ENCODE data around the gene DGKQ.

Gene DGKQ

GRCh38 chr4:995311-996026, 22.1 kb upstream of the DGKQ start:
- no peak for DNase-seq

GRCh38 chr4:993111-994029, 20.0 kb upstream of the DGKQ start, which contains the start of gene SLC26A1:
Gene SLC26A1, minus strand, starts transcription at chr4:993404. Its CDS starts 1,701 bp downstream, at chr4:991703.
- DNase-seq: peak; percentile 94

DNA sequence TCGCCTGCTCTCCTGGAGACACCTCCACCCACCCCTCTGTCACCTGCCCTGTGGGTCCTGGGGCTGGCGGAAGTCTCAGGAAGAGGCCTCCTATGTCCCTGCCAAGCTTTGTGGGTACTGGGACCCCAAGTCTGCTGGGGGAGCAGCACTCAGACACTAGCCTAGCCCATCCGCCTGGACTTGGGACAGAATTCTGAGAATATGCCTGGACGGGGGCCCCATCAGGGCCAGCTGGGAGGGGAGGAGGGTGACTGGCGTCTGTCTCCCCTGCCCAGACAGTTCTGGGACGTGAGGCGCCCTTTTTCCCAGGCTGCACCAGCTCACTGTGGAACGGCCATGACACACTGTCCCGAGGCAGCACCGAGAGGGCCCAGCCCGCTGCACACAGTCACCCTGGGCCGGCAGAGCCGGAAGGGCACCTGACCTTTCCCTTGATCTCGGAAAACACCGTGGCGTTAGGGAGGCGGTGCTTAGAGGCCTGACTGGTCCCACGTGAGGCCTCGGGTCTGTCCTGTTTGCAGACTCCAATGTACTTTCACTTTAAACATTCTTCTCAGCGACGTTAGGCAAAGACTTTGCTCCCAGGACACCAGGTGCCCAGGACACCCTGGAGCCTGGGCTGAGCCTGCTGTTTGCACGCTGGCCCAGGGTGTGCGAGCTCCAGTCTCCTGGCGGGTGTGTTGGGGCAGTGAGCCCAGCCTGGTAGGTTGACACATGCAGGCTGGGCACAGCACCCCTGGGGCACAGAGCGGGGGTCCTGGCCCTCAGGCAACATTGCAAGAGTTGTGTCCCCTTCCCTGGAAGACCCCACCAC, 19.1 kb upstream of the DGKQ start:
- DNase-seq: peak; percentile 98

DNA sequence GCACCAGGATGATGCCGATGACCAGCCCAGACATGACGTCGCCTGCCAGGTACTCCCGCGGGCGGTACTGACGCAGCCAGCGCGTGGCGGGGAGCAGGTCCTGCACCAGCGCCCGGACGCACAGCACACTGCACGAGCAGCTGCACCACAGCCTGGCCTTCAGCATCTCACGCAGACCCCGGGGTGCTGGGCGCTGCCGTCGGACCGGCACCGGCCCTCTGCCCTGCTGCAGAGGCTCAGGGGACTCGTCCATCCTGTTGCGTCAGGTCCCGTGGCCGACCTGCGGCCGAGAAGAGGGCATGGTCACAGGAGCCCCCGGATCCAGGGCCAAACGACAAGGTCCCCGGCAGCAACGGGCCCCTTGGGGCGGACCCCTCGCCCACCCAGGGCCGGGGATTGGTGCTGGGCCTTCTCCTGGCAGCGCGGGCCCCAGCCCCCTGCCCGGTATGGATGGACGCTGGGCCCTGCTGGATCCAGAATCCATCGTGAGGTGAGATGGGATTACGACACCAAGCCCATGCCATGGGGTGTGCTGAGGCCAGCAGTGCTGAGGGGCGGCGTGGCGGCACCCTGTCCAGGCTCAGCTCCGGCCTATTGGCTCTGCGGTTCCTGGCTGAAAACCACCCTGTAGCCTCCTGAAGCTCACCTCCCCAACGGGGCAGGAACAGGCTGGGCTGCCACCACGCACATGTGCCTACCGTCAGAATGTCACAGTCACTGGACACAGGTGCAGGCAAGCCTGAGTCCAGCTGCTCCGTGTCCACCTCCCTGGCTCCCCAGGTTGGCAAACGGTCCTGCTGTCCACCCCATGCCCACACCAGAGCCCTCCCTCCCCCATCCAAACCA, 18.3 kb upstream of the DGKQ start:
- peak; percentile 67 for DNase-seq

DNA sequence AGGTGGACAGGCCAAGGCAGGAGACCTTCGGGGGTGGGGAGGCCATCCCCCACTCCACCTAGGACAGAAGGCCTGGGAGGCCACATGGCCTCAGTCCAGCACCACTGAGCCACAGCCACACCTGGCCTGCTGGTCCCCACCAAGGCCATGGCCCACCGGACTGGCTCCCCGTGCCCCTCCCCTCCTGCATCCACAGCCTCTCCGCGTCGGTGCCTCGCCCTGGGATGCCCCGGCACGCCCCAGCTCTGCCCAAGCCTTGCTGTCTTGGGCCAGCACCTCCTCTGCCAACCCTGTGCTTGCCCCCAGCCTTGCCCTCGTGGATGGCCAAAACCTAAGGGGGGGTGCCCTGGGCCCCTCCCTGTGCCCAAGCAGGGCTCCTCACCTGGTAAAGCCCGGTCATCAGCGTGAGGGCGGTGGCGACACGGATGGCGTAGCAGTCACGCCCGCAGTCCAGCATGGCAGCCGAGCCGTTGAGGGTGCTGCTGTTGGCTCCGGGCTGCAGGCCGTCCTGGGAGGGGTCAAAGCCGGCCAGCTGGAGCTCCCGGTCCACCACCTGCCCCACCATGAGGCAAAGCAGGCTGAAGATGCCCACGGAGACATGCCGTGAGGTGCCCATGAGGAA, 17.5 kb upstream of the DGKQ start:
- DNase-seq: no peak

DNA sequence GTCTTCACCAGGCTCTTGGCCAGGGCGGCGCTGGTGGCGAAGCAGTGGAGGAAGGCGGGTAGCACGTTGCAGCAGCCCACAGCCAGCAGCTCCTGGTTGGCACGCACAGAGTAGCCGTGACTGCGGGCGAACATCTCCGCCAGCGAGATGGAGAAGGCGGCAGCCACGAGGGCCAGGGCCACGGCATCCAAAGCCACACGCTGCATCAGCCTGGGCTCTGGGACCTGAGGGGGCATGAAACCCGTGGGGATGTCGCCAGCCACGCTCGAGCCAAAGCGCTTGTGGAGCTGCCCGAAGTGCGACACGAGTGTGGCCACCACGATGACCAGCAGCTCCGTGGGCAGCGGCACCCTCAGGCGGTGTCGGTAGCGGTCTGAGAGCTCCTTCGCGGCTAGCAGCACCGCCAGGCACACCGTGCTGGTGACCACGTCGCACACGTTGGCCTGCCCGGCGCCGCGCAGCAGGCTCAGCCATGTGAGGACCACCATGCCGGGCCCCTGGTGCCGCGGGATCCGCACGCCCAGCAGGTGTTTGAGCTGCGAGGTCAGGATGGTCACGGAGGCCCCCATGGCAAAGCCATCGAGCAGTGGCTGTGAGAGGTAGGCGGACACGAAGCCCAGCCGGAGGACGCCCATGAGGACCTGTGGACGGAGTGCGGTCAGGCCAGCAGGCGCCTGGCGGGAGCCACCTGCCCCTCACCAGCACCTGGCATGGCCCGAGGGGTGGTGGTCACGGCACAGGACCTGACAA, 16.5 kb upstream of the DGKQ start:
- DNase-seq: no peak

GRCh38 chr4:988726-989721, 15.7 kb upstream of the DGKQ start:
- no peak for DNase-seq

GRCh38 chr4:987624-988513, 14.5 kb upstream of the DGKQ start:
- no peak for DNase-seq

DNA sequence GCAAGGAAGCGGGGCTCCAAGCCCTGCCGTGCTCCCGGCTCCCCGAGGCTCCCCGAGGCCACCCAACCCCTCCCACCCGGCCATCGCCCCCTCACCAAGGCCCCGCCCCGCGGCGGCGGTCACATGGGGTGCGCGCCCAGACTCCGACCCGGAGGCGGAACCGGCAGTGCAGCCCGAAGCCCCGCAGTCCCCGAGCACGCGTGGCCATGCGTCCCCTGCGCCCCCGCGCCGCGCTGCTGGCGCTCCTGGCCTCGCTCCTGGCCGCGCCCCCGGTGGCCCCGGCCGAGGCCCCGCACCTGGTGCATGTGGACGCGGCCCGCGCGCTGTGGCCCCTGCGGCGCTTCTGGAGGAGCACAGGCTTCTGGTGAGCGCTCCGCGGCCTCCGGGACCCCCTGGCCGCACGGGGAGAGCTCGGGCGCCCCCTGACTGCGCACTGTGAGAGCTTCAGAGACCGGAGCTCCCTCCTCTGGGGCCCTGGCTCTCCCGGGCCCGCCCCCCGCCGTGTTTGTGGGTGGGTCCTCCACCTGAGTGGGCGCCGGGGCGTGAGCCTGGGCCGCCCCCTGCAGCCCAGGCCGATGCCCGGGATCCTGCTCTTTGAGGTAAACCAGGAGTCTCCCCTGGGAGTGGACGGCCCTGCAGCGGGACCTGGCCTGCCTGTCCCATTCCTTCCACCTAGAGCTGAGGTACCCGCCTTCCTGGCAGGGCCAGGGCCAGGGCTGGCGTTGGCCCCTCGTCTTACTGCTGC, 13.7 kb upstream of the DGKQ start, which contains the start of gene IDUA:
Gene IDUA, plus strand, starts transcription at position 166 of the 745 bp plus-strand sequence. Its CDS starts 41 bp downstream, at position 207.
- DNase-seq: peak; percentile 87

GRCh38 chr4:986428-986878, 13.1 kb upstream of the DGKQ start:
- DNase-seq: no peak

DNA sequence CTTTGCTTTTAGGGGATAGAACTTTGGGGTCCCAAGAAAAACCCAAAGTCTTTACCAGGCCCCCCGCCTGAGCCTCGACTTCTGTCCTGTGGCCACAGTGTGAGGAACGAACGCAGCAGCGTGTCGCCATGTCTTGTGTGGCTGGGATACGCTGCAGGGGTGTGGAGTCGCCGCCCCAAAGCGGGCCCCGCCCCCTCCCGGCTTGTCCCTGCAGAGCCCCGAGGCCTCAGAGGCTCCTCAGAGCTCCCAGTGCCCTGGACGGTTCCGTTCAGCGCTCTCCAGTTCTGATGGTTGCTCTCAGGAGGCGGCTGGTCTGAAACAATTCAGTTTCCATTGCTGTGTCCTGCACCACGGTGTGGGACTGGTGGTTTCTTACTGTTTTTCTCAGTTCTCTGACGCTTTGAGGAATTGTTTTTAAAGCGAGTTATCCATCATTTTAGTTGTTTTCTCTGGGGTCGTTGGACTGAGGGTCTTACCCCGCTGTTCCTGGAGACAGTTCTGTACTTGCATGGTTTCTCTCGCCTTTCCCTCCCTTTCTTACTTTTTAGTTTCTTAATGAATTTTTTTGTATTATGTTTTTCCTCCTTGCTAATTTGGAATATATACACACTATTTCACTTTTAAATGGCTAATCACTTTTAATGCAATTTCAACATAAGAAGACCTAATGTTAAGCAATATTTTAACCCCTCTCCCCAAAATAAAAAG, 11.9 kb upstream of the DGKQ start:
- DNase-seq: peak; percentile 85

DNA sequence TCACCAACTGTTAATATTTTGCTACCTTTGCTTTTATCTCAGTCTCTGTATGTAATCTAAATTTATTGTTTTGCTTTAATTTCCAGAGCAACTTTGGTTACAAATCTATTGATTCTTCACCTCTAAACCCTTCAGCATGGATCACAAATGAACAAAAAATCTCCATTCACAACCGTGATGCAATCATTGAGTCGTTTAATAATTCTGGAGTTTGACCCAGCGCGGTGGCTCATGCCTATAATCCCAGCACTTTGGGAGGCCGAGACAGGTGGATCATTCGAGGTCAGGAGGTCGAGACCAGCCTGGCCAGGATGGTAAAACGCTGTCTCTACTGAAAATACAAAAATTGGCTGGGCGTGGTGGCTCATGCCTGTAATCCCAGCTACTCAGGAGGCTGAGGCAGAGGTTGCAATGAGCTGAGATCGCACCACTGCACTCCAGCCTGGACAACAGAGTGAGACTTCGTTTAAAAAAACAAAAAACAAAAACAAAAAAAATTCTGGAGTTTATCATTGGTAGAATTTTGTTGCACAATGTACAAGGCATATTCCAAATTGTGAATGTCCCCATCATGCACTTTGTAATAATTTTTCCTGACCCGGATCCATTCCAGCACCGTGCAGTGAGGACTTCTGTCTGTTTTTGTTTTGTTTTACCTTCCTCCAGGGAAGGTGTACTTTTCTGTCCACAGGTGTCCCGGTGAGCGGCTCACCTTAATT, 11.1 kb upstream of the DGKQ start:
- no peak for DNase-seq

- DNase-seq: no peak
Observed at GRCh38 chr4:982814-983213, 9.4 kb upstream of the DGKQ start.

GRCh38 chr4:982291-982690, 8.9 kb upstream of the DGKQ start:
- no peak for DNase-seq

GRCh38 chr4:978957-979701, 5.8 kb upstream of the DGKQ start:
- no peak for DNase-seq

All from DMS53 (cell line).